Neural cell (in vitro differentiated cells): ENCODE data around the gene EYA4. TPM values are rescaled to one million over a fixed set of nuclear protein-coding genes. Genes with fewer than 3 reads are reported as not detected.

Experiments
- H2AFZ ChIP-seq: fragments of 200-600, 300-800 bp; sonication (generic), shearing (Covaris generic); 2 replicates; pipeline ENCODE4 v1.6.0; 2014; ENCODE audit warnings: low read depth, mild to moderate bottlenecking, antibody characterized with exemption, low read length, moderate library complexity
- H3F3A ChIP-seq: fragments of 200-600 bp; shearing (Covaris generic); 2 replicates; pipeline ENCODE4 v1.6.1; 2016; ENCODE audit warnings: mild to moderate bottlenecking, moderate library complexity, mixed read lengths, antibody characterized with exemption, low read length; ENCODE audit not compliant: insufficient read depth, poor library complexity, severe bottlenecking
- H3K27ac ChIP-seq: fragments of 200-600, 300-800 bp; sonication (generic), shearing (Covaris generic); 2 replicates; pipeline ENCODE4 v1.5.1; 2014; ENCODE audit warnings: mild to moderate bottlenecking, low read length, moderate library complexity
- H3K27me3 ChIP-seq: fragments of 300-800, 200-600 bp; sonication (generic), shearing (Covaris generic); 2 replicates; pipeline ENCODE4 v1.6.0; 2014; ENCODE audit warnings: mild to moderate bottlenecking, low read depth, low read length, moderate library complexity; ENCODE audit not compliant: insufficient read depth
- H3K36me3 ChIP-seq: fragments of 300-800, 200-600 bp; sonication (generic), shearing (Covaris generic); 2 replicates; pipeline ENCODE4 v1.5.1; 2014; ENCODE audit warnings: mild to moderate bottlenecking, antibody characterized with exemption, low read length, moderate library complexity; ENCODE audit not compliant: insufficient read depth
- H3K4me2 ChIP-seq: fragments of 300-800, 200-600 bp; sonication (generic), shearing (Covaris generic); 2 replicates; pipeline ENCODE4 v1.6.0; 2014; ENCODE audit warnings: mild to moderate bottlenecking, low read length
- H3K4me3 ChIP-seq: fragments of 300-800, 200-600 bp; sonication (generic), shearing (Covaris generic); 2 replicates; pipeline ENCODE4 v1.5.1; 2014; ENCODE audit warnings: mild to moderate bottlenecking, low read length, moderate library complexity
- H3K79me2 ChIP-seq: fragments of 200-600 bp; shearing (Covaris generic); replicated peaks from 2 replicates; pipeline ENCODE4 v1.6.0; 2014; ENCODE audit warnings: mild to moderate bottlenecking, low read length, moderate library complexity; ENCODE audit not compliant: insufficient read depth
- H3K9ac ChIP-seq: fragments of 300-800, 200-600 bp; sonication (generic), shearing (Covaris generic); 2 replicates; pipeline ENCODE4 v1.6.1; 2016; ENCODE audit warnings: mild to moderate bottlenecking, low read length, mixed read lengths
- H3K9me2 ChIP-seq: fragments of 200-600 bp; shearing (Covaris generic); 2 replicates; pipeline ENCODE4 v1.6.1; 2016; ENCODE audit warnings: mild to moderate bottlenecking, low read length, mixed read lengths; ENCODE audit not compliant: insufficient read depth
- H3K9me3 ChIP-seq: fragments of 200-600, 300-800 bp; sonication (generic), shearing (Covaris generic); 2 replicates; pipeline ENCODE4 v1.6.1; 2016; ENCODE audit warnings: mild to moderate bottlenecking, mixed run types, low read length, moderate library complexity, mixed read lengths
- H4K20me1 ChIP-seq: fragments of 200-600 bp; shearing (Covaris generic); 2 replicates; pipeline ENCODE4 v1.6.1; 2016; ENCODE audit warnings: mild to moderate bottlenecking, mixed run types; ENCODE audit not compliant: insufficient read depth
- EP300 ChIP-seq: fragments of 450-650 bp; conservative IDR thresholded peaks from 2 replicates; pipeline ENCODE4 v1.6.1; 2014; ENCODE audit warnings: antibody characterized with exemption, mild to moderate bottlenecking, moderate library complexity; ENCODE audit not compliant: poor library complexity, severe bottlenecking
- EZH2 ChIP-seq: fragments of 200-600, 300-800 bp; shearing (Covaris generic), sonication (generic); IDR thresholded peaks from 2 replicates; pipeline ENCODE4 v1.6.1; 2014; ENCODE audit warnings: antibody characterized with exemption, low read length, borderline replicate concordance, mild to moderate bottlenecking; ENCODE audit not compliant: insufficient read depth, poor library complexity, severe bottlenecking
- MXI1 ChIP-seq: fragments of 450-650 bp; conservative IDR thresholded peaks from 2 replicates; pipeline ENCODE4 v1.6.1; 2014; ENCODE audit warnings: antibody characterized with exemption, mild to moderate bottlenecking; ENCODE audit not compliant: poor library complexity, severe bottlenecking
- POLR2AphosphoS5 ChIP-seq: IDR thresholded peaks from 2 replicates; pipeline ENCODE4 v1.6.1; 2012
- RAD21 ChIP-seq: fragments of 450-650 bp; conservative IDR thresholded peaks from 2 replicates; pipeline ENCODE4 v1.6.1; 2014; ENCODE audit warnings: antibody characterized with exemption, mild to moderate bottlenecking, moderate library complexity
- SMC3 ChIP-seq: fragments of 450-650 bp; conservative IDR thresholded peaks from 2 replicates; pipeline ENCODE4 v1.6.1; 2014; ENCODE audit warnings: antibody characterized with exemption, mild to moderate bottlenecking, moderate library complexity; ENCODE audit not compliant: poor library complexity
- TAF1 ChIP-seq: IDR thresholded peaks from 2 replicates; pipeline ENCODE4 v1.6.1; 2012; ENCODE audit warnings: low read depth
- polyA plus RNA-seq: library from polyadenylated mRNA; depleted of rRNA; stranded (reverse); fragments of >200 nt; gene quantifications from 2 replicates; pipeline ENCODE4 v1.2.3, GENCODE V29; 2014
- TF ChIP-seq, protein P1 (sequence below): fragments of 450-650 bp; IDR thresholded peaks from 2 replicates; pipeline ENCODE4 v1.5.1; 2014; ENCODE audit warnings: antibody characterized with exemption, mild to moderate bottlenecking, moderate library complexity; ENCODE audit not compliant: poor library complexity, severe bottlenecking
- TF ChIP-seq, protein P2 (sequence below): IDR thresholded peaks from 2 replicates; pipeline ENCODE4 v1.6.1; 2012; ENCODE audit warnings: borderline replicate concordance

EYA4 gene
- polyA plus RNA-seq, 1 donor from 2014 or later: 2.6 TPM

DNA sequence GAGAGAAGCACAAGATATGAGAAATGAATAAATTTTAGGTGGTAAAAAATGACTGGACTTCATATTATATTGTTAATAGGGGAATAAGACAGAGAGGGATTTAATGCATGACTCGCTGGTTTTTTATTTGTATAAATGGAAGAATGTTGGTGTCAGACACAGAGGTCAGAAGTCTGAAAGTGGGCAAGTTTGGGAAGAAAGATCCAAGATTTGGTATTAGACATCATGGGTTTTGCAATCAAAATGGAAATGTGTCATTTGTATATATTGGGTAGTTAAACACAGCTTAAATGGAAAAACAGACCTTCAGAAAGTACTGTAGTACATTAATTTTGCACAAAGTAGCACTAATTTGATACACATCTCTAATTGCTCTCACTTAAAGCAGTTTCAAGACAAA, 96.2 kb downstream of the EYA4 start:
- no peaks in the 10 kb centered on the region for H4K20me1 ChIP-seq
- H3K9me2 ChIP-seq: no peaks in the 10 kb centered on the region
- no peak overlapping the region for H3K27ac ChIP-seq
- no peak overlapping the region for H3K4me3 ChIP-seq
- TF ChIP-seq EP300 (no peak), MXI1 (no peak), EZH2 (no peak), POLR2AphosphoS5 (no peak), RAD21 (no peak), SMC3 (no peak), TAF1 (no peak)
- TF ChIP-seq, protein P1, sequence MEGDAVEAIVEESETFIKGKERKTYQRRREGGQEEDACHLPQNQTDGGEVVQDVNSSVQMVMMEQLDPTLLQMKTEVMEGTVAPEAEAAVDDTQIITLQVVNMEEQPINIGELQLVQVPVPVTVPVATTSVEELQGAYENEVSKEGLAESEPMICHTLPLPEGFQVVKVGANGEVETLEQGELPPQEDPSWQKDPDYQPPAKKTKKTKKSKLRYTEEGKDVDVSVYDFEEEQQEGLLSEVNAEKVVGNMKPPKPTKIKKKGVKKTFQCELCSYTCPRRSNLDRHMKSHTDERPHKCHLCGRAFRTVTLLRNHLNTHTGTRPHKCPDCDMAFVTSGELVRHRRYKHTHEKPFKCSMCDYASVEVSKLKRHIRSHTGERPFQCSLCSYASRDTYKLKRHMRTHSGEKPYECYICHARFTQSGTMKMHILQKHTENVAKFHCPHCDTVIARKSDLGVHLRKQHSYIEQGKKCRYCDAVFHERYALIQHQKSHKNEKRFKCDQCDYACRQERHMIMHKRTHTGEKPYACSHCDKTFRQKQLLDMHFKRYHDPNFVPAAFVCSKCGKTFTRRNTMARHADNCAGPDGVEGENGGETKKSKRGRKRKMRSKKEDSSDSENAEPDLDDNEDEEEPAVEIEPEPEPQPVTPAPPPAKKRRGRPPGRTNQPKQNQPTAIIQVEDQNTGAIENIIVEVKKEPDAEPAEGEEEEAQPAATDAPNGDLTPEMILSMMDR: no peak
- TF ChIP-seq, protein P2, sequence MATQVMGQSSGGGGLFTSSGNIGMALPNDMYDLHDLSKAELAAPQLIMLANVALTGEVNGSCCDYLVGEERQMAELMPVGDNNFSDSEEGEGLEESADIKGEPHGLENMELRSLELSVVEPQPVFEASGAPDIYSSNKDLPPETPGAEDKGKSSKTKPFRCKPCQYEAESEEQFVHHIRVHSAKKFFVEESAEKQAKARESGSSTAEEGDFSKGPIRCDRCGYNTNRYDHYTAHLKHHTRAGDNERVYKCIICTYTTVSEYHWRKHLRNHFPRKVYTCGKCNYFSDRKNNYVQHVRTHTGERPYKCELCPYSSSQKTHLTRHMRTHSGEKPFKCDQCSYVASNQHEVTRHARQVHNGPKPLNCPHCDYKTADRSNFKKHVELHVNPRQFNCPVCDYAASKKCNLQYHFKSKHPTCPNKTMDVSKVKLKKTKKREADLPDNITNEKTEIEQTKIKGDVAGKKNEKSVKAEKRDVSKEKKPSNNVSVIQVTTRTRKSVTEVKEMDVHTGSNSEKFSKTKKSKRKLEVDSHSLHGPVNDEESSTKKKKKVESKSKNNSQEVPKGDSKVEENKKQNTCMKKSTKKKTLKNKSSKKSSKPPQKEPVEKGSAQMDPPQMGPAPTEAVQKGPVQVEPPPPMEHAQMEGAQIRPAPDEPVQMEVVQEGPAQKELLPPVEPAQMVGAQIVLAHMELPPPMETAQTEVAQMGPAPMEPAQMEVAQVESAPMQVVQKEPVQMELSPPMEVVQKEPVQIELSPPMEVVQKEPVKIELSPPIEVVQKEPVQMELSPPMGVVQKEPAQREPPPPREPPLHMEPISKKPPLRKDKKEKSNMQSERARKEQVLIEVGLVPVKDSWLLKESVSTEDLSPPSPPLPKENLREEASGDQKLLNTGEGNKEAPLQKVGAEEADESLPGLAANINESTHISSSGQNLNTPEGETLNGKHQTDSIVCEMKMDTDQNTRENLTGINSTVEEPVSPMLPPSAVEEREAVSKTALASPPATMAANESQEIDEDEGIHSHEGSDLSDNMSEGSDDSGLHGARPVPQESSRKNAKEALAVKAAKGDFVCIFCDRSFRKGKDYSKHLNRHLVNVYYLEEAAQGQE: no peak
- H3K9me3 ChIP-seq: no peaks in the 10 kb centered on the region
- H3F3A ChIP-seq: no peaks in the 10 kb centered on the region
- H3K36me3 ChIP-seq: no peaks in the 10 kb centered on the region
- no peak overlapping the region for H3K9ac ChIP-seq
- no peak overlapping the region for H3K4me2 ChIP-seq
- no peaks in the 10 kb centered on the region for H3K79me2 ChIP-seq
- no peaks in the 10 kb centered on the region for H3K27me3 ChIP-seq
- no peak overlapping the region for H2AFZ ChIP-seq

DNA sequence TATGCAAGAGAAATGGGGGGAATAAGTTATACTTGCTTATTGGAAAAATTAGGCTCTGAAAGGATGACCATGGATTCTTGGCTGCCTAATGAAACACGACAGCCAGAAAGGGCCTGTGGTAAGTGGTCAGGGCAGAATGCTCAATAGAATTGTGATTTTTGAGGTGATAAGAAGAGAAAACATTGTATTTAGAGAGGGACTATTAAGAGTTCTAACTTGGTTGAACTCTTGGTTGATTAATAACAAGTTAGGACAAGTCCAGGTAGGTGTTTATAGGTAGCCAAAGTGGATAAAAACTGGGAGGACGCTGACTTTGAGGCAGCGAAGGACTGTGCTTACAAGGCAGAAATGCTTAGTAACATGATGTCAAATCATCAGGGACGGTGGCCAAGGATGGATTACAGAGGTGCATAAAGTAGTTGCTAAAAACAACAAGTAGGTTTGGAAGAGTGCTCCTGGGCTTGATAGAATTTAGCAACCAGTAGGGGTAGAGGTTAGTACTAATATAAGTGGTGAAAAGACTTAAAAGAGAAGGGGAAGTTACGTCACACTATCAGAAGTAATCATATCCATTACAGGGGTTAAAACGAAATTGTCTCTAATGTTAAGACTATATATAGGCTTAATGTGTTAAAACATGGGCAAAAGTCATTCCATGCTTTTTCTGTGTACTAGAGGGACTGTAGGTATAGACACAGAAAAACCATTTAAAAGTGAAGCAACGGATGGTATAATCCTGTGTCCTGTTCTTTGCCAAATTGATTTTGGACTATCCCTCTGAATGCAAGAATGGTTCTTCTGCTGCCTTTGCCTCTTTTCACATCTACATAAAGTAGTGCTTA, 98.6 kb downstream of the EYA4 start:
- no peaks in the 10 kb centered on the region for H3K27me3 ChIP-seq
- H2AFZ ChIP-seq: no peak overlapping the region
- H3K9me2 ChIP-seq: no peaks in the 10 kb centered on the region
- no peaks in the 10 kb centered on the region for H3K9me3 ChIP-seq
- H3F3A ChIP-seq: no peaks in the 10 kb centered on the region
- TF ChIP-seq EP300: no peak
- TF ChIP-seq RAD21: no peak
- no peak for TF ChIP-seq POLR2AphosphoS5
- TF ChIP-seq MXI1: no peak
- TF ChIP-seq EZH2: no peak
- TF ChIP-seq, protein P1: no peak
- TF ChIP-seq TAF1: no peak
- TF ChIP-seq, protein P2: no peak
- TF ChIP-seq SMC3: no peak
- no peaks in the 10 kb centered on the region for H3K79me2 ChIP-seq
- H3K9ac ChIP-seq: no peak overlapping the region
- H3K36me3 ChIP-seq: no peaks in the 10 kb centered on the region
- H4K20me1 ChIP-seq: no peaks in the 10 kb centered on the region
- no peak overlapping the region for H3K4me2 ChIP-seq
- no peak overlapping the region for H3K4me3 ChIP-seq
- no peak overlapping the region for H3K27ac ChIP-seq
